Measurements from ENCODE around the gene WDR73. TPM values are rescaled to one million over a fixed set of nuclear protein-coding genes. Genes with fewer than 3 reads are reported as not detected.
"Not testable (repeated sequence)": the region's sequence is repeated elsewhere in the genome, so short reads cannot be mapped to it uniquely, and the experiment has no call there.

The WDR73 gene
- polyA plus RNA-seq, 2 donors, result 15.8 to 16.6 TPM

DNA sequence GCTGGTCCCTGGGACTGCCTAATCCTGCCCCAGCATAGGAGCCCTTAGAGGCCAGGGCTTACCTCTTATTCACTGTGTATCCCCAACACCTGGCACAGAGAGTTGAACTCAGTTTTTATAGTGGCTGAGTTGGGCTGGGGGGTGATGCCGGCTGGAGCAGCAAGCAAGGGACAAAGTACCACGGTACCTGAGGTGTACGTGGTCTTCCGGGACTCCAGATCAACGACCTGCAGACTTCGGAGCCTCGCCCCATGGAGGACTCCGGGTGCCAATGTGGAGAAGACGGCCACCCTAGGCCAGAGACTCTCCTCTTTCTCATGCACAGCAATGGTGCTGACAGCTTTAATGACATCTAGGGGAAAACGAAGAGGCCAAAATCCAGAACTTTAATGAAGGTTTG is 8.1 kb downstream of the WDR73 start:
- no peak overlapping the region for H3K4me3 ChIP-seq (ENCODE audit: low read depth in 1 of 2, low read length in 2 of 2)
- no peaks in the 10 kb centered on the region for H3K9me3 ChIP-seq (ENCODE audit: control insufficient read depth in 2 of 2, insufficient read depth in 1 of 2, low read depth in 1 of 2, low read length in 1 of 2)
- no peaks in the 10 kb centered on the region for H3K27me3 ChIP-seq (ENCODE audit: control insufficient read depth in 1 of 2, insufficient read depth in 2 of 2, low read length in 2 of 2)
- peaks cover 13 to 41% of the 10 kb centered on the region in 2 donors for H3K36me3 ChIP-seq (ENCODE audit: control insufficient read depth in 2 of 2, insufficient read depth in 2 of 2, low read length in 1 of 2)
- WGBS, 2 donors, result 89 to 90% methylated on average over 10 of the region's 10 CpGs
- no peak overlapping the region for H3K27ac ChIP-seq (ENCODE audit: low read depth in 2 of 2, low read length in 1 of 2)
- no peaks in the 10 kb centered on the region for H3K4me1 ChIP-seq (ENCODE audit: control insufficient read depth in 2 of 2, insufficient read depth in 2 of 2, low read length in 1 of 2)

DNA sequence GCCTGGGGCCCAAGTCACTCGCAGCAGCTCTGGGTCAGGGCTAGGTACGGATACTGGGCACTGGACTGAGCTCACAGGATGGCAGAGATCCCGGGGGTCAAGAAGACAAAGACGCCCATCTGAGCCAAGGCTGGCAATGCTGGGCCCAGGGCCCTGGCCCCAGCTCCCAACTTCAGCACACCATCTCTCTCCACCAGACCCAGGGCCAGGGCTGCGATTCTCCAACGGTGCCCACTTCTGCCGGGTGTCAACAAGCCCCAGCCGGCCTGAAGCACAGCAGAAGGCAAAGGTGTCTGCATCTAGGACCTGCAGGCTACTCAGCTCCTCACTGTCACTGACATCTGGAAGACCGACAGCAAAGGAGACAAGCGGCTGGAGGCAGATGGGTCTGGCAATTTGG is 8.6 kb downstream of the WDR73 start:
- H3K9me3 ChIP-seq (ENCODE audit: control insufficient read depth in 2 of 2, insufficient read depth in 1 of 2, low read depth in 1 of 2, low read length in 1 of 2), result no peaks in the 10 kb centered on the region
- WGBS, 2 donors, result 94 to 95% methylated on average over 10 of the region's 10 CpGs

DNA sequence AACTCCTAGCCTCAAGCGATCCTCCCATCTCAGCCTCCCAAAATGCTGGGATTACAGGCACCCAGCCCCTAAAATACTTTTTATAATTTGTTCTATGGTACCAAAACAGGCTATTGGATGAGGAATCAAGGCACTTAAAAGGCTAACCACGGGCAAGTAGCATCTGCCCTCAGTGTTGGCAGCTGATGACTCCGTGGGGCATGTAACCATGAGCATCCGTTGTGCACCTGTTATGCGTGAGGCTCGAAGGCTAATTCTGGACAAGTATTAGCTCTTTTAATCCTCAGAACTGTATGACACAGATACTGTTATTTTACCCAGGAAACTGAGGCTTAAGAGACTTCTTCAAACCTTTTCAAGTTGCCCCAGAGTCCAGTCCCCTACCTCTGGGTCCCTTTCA is 10.2 kb downstream of the WDR73 start:
- whole genome bisulfite sequencing, 2 donors, result 89 to 92% methylated on average over 6 of the region's 6 CpGs
- peaks cover 21 to 45% of the 10 kb centered on the region in 2 donors for H3K36me3 ChIP-seq (ENCODE audit: control insufficient read depth in 2 of 2, insufficient read depth in 2 of 2, low read length in 1 of 2)
- no peaks in the 10 kb centered on the region for H3K27me3 ChIP-seq (ENCODE audit: control insufficient read depth in 1 of 2, insufficient read depth in 2 of 2, low read length in 2 of 2)
- H3K4me1 ChIP-seq (ENCODE audit: control insufficient read depth in 2 of 2, insufficient read depth in 2 of 2, low read length in 1 of 2), result no peaks in the 10 kb centered on the region
- no peak overlapping the region for H3K27ac ChIP-seq (ENCODE audit: low read depth in 2 of 2, low read length in 1 of 2)
- H3K9me3 ChIP-seq (ENCODE audit: control insufficient read depth in 2 of 2, insufficient read depth in 1 of 2, low read depth in 1 of 2, low read length in 1 of 2), result no peaks in the 10 kb centered on the region
- H3K4me3 ChIP-seq (ENCODE audit: low read depth in 1 of 2, low read length in 2 of 2), result no peak overlapping the region

More for the DNA sequence above, 8.6 kb downstream of the WDR73 start:
- Histone ChIP-seq H3K4me3 (ENCODE audit: low read depth in 1 of 2, low read length in 2 of 2) (no peak overlapping the region), H3K27ac (ENCODE audit: low read depth in 2 of 2, low read length in 1 of 2) (no peak overlapping the region), H3K36me3 (ENCODE audit: control insufficient read depth in 2 of 2, insufficient read depth in 2 of 2, low read length in 1 of 2) (peaks cover 13 to 41% of the 10 kb centered on the region in 2 donors), H3K27me3 (ENCODE audit: control insufficient read depth in 1 of 2, insufficient read depth in 2 of 2, low read length in 2 of 2) (no peaks in the 10 kb centered on the region), H3K4me1 (ENCODE audit: control insufficient read depth in 2 of 2, insufficient read depth in 2 of 2, low read length in 1 of 2) (no peaks in the 10 kb centered on the region)

DNA sequence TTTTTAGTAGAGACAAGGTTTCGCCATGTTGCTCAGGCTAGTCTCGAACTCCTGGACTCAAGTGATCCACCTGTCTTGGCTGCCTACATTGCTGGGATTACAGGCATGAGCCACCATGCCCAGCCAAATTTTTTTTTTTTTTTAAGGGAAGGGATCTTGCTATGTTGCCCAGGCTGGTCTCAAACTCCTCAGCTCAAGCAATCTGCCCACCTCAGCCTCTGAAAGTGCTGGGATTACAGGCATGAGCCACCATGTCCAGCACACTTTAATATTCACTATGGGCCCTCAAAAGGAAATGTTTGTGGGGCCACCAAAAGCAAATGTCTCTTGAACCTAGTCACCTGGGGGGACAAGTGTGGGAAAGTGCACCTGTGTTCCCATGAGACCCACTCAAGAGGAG is 11.4 kb downstream of the WDR73 start:
- not testable (repeated sequence) for H3K27ac ChIP-seq (ENCODE audit: low read depth in 2 of 2, low read length in 1 of 2); H3K4me1 ChIP-seq (ENCODE audit: control insufficient read depth in 2 of 2, insufficient read depth in 2 of 2, low read length in 1 of 2); H3K4me3 ChIP-seq (ENCODE audit: low read depth in 1 of 2, low read length in 2 of 2); H3K9me3 ChIP-seq (ENCODE audit: control insufficient read depth in 2 of 2, insufficient read depth in 1 of 2, low read depth in 1 of 2, low read length in 1 of 2); H3K27me3 ChIP-seq (ENCODE audit: control insufficient read depth in 1 of 2, insufficient read depth in 2 of 2, low read length in 2 of 2)
- 67 to 97% methylated on average over 2 of the region's 2 CpGs for WGBS, 2 donors
- peaks cover 18 to 34% of the 10 kb centered on the region in 2 donors for H3K36me3 ChIP-seq (ENCODE audit: control insufficient read depth in 2 of 2, insufficient read depth in 2 of 2, low read length in 1 of 2)

DNA sequence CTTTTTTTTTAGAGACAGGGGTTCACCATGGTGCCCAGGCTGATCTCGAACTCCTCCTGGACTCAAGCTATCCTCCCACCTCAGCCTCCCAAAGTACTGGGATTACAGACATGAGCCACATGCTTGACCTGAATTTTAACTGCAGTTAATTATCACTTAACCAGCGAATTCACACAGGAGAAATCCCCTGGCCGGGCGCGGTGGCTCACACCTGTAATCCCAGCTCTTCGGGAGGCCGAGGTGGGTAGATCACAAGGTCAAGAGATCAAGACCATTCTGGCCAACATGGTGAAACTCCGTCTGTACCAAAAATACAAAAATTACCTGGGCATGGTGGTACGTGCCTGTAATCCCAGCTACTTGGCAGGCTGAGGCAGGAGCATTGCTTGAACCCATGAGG is 12.2 kb downstream of the WDR73 start:
- peaks cover 18 to 27% of the 10 kb centered on the region in 2 donors for H3K36me3 ChIP-seq (ENCODE audit: control insufficient read depth in 2 of 2, insufficient read depth in 2 of 2, low read length in 1 of 2)
- WGBS, 2 donors, result 92 to 94% methylated on average over 9 of the region's 9 CpGs
- H3K27ac ChIP-seq (ENCODE audit: low read depth in 2 of 2, low read length in 1 of 2); H3K9me3 ChIP-seq (ENCODE audit: control insufficient read depth in 2 of 2, insufficient read depth in 1 of 2, low read depth in 1 of 2, low read length in 1 of 2); H3K4me3 ChIP-seq (ENCODE audit: low read depth in 1 of 2, low read length in 2 of 2); H3K27me3 ChIP-seq (ENCODE audit: control insufficient read depth in 1 of 2, insufficient read depth in 2 of 2, low read length in 2 of 2); H3K4me1 ChIP-seq (ENCODE audit: control insufficient read depth in 2 of 2, insufficient read depth in 2 of 2, low read length in 1 of 2): not testable (repeated sequence)

DNA sequence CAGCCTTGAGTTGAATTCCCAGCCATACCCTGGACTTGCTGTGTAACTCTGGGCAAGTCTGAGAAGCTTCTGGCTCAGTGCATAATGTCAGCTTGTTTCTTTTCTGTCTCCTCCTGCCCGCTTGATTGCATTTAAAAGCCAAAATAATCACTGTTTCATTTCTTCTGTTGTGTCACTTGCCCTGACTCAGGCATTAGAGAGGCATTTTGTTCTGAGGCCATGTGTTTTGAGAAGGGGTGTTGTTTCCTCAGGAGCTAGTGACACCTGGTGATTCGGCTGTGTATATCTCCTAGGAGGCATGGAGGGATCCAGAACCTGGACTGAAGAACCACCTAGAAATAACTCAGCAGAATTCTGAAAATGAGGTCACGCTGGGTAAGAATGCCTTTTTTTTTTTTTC is 16.0 kb downstream of the WDR73 start:
- Histone ChIP-seq H3K4me3 (ENCODE audit: low read depth in 1 of 2, low read length in 2 of 2) (no peak overlapping the region), H3K4me1 (ENCODE audit: control insufficient read depth in 2 of 2, insufficient read depth in 2 of 2, low read length in 1 of 2) (no peaks in the 10 kb centered on the region), H3K27ac (ENCODE audit: low read depth in 2 of 2, low read length in 1 of 2) (peak overlapping the region in 1 of 2 donors; percentile 17), H3K36me3 (ENCODE audit: control insufficient read depth in 2 of 2, insufficient read depth in 2 of 2, low read length in 1 of 2) (peaks cover 8 to 11% of the 10 kb centered on the region in 2 donors), H3K9me3 (ENCODE audit: control insufficient read depth in 2 of 2, insufficient read depth in 1 of 2, low read depth in 1 of 2, low read length in 1 of 2) (no peaks in the 10 kb centered on the region), H3K27me3 (ENCODE audit: control insufficient read depth in 1 of 2, insufficient read depth in 2 of 2, low read length in 2 of 2) (no peaks in the 10 kb centered on the region)
- WGBS, 2 donors, result 58 to 61% methylated on average over 3 of the region's 3 CpGs

DNA sequence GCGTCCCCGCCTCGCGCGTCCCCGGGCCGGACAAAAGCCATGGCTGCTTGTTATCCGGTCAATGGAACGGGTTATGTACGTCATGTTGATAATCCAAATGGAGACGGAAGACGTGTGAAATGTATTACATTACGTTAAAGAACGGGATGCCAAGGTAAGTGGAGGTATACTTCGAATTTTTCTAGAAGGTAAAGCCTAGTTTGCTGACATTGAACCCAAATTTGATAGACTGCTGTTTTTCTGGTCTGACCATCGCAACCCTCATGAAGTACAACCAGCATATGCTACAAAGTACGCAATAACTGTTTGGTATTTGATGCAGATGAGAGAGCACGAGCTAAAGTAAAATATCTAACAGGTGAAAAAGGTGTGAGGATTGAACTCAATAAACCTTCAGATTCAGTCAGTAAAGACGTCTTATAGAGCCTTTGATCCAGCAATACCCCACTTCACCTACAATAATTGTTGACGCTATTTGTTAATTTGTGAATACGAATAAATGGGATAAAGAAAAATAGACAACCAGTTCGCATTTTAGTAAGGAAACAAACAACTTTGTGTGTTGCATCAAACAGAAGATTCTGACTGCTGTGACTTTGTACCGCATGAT is 19.8 kb downstream of the WDR73 start:
- 27 to 29% methylated on average over 23 of the region's 23 CpGs for WGBS, 2 donors
- peak overlapping the region; percentile 67 to 75 for H3K4me3 ChIP-seq (ENCODE audit: low read depth in 1 of 2, low read length in 2 of 2)
- no peaks in the 10 kb centered on the region for H3K27me3 ChIP-seq (ENCODE audit: control insufficient read depth in 1 of 2, insufficient read depth in 2 of 2, low read length in 2 of 2)
- peaks cover 0 to 3% of the 10 kb centered on the region in 2 donors for H3K4me1 ChIP-seq (ENCODE audit: control insufficient read depth in 2 of 2, insufficient read depth in 2 of 2, low read length in 1 of 2)
- peak overlapping the region; percentile 94 to 97 for H3K27ac ChIP-seq (ENCODE audit: low read depth in 2 of 2, low read length in 1 of 2)
- H3K36me3 ChIP-seq (ENCODE audit: control insufficient read depth in 2 of 2, insufficient read depth in 2 of 2, low read length in 1 of 2), result no peaks in the 10 kb centered on the region
- no peaks in the 10 kb centered on the region for H3K9me3 ChIP-seq (ENCODE audit: control insufficient read depth in 2 of 2, insufficient read depth in 1 of 2, low read depth in 1 of 2, low read length in 1 of 2)

DNA sequence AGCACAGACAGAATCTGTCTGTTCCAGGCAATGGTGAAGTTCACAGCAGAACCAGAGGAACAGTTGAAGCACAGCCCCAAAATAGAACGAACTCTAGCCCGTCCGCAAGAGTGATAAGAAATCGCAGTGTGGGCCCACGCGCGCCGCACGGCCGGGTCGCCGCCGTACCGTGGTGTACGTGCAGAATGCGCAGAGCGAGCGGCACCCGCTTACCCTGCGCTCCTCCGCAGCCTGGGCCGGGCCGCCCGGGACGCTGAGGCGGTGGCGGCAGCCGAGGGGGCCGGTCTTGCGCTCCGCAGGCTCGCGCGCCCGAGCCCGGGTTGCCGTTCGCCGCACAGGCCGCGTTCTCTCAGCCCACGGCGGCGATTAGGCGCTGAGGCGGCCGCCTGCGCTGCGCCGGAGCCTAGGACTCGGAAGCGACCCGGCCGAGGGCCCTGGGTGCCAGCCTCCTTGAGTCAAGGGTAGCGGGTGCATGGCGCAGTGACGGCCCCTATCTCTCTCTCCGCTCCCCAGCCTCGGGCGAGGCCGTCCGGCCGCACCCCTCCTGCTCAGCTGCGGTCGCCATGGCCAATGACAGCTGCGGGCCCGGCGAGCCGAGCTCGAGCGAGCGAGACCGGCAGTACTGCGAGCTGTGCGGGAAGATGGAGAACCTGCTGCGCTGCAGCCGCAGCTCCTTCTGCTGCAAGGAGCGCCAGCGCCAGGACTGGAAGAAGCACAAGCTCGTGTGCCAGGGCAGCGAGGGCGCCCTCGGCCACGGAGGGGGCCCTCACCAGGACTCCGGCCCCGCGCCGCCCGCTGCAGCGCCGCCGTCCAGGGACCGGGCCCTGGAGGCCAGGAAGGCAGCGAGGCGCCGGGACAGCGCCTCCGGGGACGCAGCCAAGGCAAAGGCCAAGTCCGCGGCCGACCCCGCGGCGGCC is 20.5 kb downstream of the WDR73 start:
- H3K4me1 ChIP-seq (ENCODE audit: control insufficient read depth in 2 of 2, insufficient read depth in 2 of 2, low read length in 1 of 2), result peaks cover 0 to 3% of the 10 kb centered on the region in 2 donors
- 0 to 1% methylated on average over 92 to 105 of the region's 105 CpGs for WGBS, 2 donors

DNA sequence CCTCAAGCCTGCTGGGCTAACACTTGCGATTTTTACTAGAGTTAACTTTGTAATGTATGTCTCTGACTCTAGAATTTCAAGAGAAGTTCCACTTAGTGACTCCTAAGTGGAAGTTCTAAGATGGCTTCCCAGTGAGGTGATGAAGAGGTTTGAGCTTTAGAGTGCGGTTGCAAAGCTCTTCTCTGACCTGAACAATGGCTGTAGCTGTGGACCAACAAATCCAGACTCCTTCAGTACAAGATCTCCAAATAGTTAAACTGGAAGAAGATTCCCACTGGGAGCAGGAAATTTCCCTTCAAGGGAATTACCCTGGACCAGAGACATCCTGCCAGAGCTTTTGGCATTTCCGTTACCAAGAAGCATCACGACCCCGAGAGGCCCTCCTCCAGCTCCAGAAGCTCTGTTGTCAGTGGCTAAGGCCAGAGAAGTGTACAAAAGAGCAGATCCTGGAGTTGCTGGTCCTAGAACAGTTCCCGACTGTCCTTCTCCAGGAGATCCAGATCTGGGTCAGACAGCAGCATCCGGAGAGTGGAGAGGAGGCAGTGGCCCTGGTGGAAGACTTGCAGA is 22.3 kb downstream of the WDR73 start:
- H3K4me3 ChIP-seq (ENCODE audit: low read depth in 1 of 2, low read length in 2 of 2), result peak overlapping the region; percentile 53 to 68
- WGBS, 2 donors, result 29 to 41% methylated on average over 7 of the region's 7 CpGs
- peaks cover 0 to 3% of the 10 kb centered on the region in 2 donors for H3K4me1 ChIP-seq (ENCODE audit: control insufficient read depth in 2 of 2, insufficient read depth in 2 of 2, low read length in 1 of 2)
- H3K36me3 ChIP-seq (ENCODE audit: control insufficient read depth in 2 of 2, insufficient read depth in 2 of 2, low read length in 1 of 2), result no peaks in the 10 kb centered on the region
- H3K27me3 ChIP-seq (ENCODE audit: control insufficient read depth in 1 of 2, insufficient read depth in 2 of 2, low read length in 2 of 2), result no peaks in the 10 kb centered on the region
- no peaks in the 10 kb centered on the region for H3K9me3 ChIP-seq (ENCODE audit: control insufficient read depth in 2 of 2, insufficient read depth in 1 of 2, low read depth in 1 of 2, low read length in 1 of 2)
- peak overlapping the region; percentile 78 to 91 for H3K27ac ChIP-seq (ENCODE audit: low read depth in 2 of 2, low read length in 1 of 2)

More for the DNA sequence above, 20.5 kb downstream of the WDR73 start:
- H3K4me3 ChIP-seq (ENCODE audit: low read depth in 1 of 2, low read length in 2 of 2), result peak overlapping the region; percentile 67 to 75
- no peaks in the 10 kb centered on the region for H3K9me3 ChIP-seq (ENCODE audit: control insufficient read depth in 2 of 2, insufficient read depth in 1 of 2, low read depth in 1 of 2, low read length in 1 of 2)
- peak overlapping the region; percentile 94 to 97 for H3K27ac ChIP-seq (ENCODE audit: low read depth in 2 of 2, low read length in 1 of 2)
- no peaks in the 10 kb centered on the region for H3K27me3 ChIP-seq (ENCODE audit: control insufficient read depth in 1 of 2, insufficient read depth in 2 of 2, low read length in 2 of 2)
- H3K36me3 ChIP-seq (ENCODE audit: control insufficient read depth in 2 of 2, insufficient read depth in 2 of 2, low read length in 1 of 2), result no peaks in the 10 kb centered on the region
